ENCODE measurements around the gene PPP4C. TPM values are rescaled to one million over a fixed set of nuclear protein-coding genes. Genes with fewer than 3 reads are reported as not detected.

The PPP4C gene
- total RNA-seq, 1 experiment from 2014 or later = 163 TPM

- Histone ChIP-seq H3K9me3 (ENCODE audit: control insufficient read depth, low read depth, low read length) (no peaks in the 10 kb centered on the region), H2AFZ (ENCODE audit: low read length) (no peak overlapping the region), H3K79me1 (ENCODE audit: insufficient read depth, low read depth, low read length, poor library complexity, severe bottlenecking) (peaks cover 9% of the 10 kb centered on the region), H3K79me2 (ENCODE audit: insufficient read depth, low read length) (peaks cover 16% of the 10 kb centered on the region; the same call in 1 of the 2 replicates), H2AK5ac (ENCODE audit: insufficient read length, low read length) (no peak overlapping the region), H3K4me1 (ENCODE audit: insufficient read depth, low read length) (no peaks in the 10 kb centered on the region), H2BK15ac (ENCODE audit: low read depth, low read length) (no peak overlapping the region), H4K5ac (ENCODE audit: insufficient read length, low read depth, low read length) (no peak overlapping the region), H3K27ac (ENCODE audit: insufficient read length, low read depth, low read length) (no peak overlapping the region), H2BK12ac (ENCODE audit: insufficient read length, low read depth, low read length) (no peak overlapping the region), H3K23ac (ENCODE audit: insufficient read length, low read depth, low read length) (no peak overlapping the region), H3T11ph (ENCODE audit: low read length) (no peak overlapping the region), H4K20me1 (ENCODE audit: control insufficient read depth, insufficient read depth, insufficient read length) (no peaks in the 10 kb centered on the region), H2BK20ac (ENCODE audit: low read depth, low read length, poor library complexity, severe bottlenecking) (no peak overlapping the region), H3K4ac (ENCODE audit: low read depth, low read length) (no peak overlapping the region), H3K18ac (ENCODE audit: insufficient read length, low read depth, low read length) (no peak overlapping the region), H3K9ac (ENCODE audit: extremely low read depth, insufficient read length, low read length) (no peak overlapping the region), H3K27me3 (ENCODE audit: insufficient read depth, low read length) (no peaks in the 10 kb centered on the region), H3K14ac (ENCODE audit: insufficient read depth, low read length) (no peak overlapping the region), H3K4me2 (ENCODE audit: insufficient read depth, insufficient read length, low read length) (no peak overlapping the region), H4K91ac (ENCODE audit: insufficient read length, low read depth, low read length) (no peak overlapping the region), H2BK120ac (ENCODE audit: low read depth, low read length, poor library complexity, severe bottlenecking) (no peak overlapping the region), H3K56ac (ENCODE audit: insufficient read length, low read depth, low read length) (no peak overlapping the region), H4K8ac (replicated peaks; ENCODE audit: insufficient read length, low read depth, low read length) (no peak overlapping the region), H2BK5ac (ENCODE audit: insufficient read length, low read length) (no peak overlapping the region), H3K23me2 (ENCODE audit: insufficient read length, low read depth, low read length, poor library complexity, severe bottlenecking) (peaks cover 7% of the 10 kb centered on the region)
- Mint-ChIP-seq H3K9me3 (no peaks in the 10 kb centered on the region; a peak in 2 of 5 replicates), H3K4me1 (peaks cover 13 to 19% of the 10 kb centered on the region in 2 experiments), H3K4me3 (no peak overlapping the region; a peak in 1 of 5 replicates), H3K27ac (no peak overlapping the region; a peak in 1 of 7 replicates), H3K36me3 (ENCODE audit: insufficient read depth in 1 of 3, low read depth in 3 of 3) (peaks cover 51 to 64% (median 64%) of the 10 kb centered on the region in 3 experiments), H3K27me3 (ENCODE audit: low read depth) (no peaks in the 10 kb centered on the region)
- WGBS (ENCODE audit: extremely low coverage, insufficient read length, low lambda C conversion rate) = no CpG with 5 or more reads among the region's 7 CpGs
- no peak for DNase-seq
- TF ChIP-seq CTCF (conservative IDR thresholded peaks at IDR 0.05) = no peak
Observed at GRCh38 chr16:30078744-30079143, 3.0 kb downstream of the PPP4C start.
